AG09319 (cell line): Measurements from ENCODE around the gene PDIK1L.

Source experiments
- DNase-seq: peaks from one replicate; pipeline ENCODE4 v3.0.0-alpha.2; 2010; ENCODE audit warnings: low read depth; ENCODE audit errors: extremely low read depth
- TF ChIP-seq, protein P1 (sequence below): IDR thresholded peaks from 2 replicates; pipeline ENCODE4 v1.5.1; 2011; ENCODE audit warnings: low read depth, mild to moderate bottlenecking, inconsistent platforms, low read length, moderate library complexity

PDIK1L gene

DNA sequence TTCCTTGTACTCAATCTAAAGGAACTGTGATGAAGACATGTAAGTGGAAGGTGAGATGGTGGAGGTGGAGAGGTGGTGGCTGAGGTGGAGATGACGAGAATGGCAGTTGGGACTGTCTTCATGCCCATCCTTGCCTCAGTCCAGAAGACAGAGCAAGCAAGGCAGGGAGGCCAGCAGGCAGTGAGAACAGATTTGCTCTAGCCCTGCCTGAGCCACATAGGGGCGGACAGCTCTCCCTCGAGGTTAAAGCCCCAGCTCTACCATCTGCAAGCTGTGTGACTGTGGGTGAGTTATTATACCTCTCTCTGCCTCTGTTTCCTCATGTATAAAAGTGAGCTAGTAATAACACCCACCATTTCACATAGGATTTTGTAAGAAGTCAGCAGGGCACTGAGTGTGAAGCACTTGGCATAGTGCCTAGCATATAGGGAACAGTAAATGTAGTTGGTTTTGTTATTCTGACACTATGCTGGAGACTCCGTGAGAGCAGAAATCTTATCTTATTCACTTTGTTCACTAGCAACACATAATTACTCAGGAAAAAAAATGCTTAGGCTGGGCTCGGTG is 42.4 kb downstream of the PDIK1L start:
- TF ChIP-seq, protein P1, sequence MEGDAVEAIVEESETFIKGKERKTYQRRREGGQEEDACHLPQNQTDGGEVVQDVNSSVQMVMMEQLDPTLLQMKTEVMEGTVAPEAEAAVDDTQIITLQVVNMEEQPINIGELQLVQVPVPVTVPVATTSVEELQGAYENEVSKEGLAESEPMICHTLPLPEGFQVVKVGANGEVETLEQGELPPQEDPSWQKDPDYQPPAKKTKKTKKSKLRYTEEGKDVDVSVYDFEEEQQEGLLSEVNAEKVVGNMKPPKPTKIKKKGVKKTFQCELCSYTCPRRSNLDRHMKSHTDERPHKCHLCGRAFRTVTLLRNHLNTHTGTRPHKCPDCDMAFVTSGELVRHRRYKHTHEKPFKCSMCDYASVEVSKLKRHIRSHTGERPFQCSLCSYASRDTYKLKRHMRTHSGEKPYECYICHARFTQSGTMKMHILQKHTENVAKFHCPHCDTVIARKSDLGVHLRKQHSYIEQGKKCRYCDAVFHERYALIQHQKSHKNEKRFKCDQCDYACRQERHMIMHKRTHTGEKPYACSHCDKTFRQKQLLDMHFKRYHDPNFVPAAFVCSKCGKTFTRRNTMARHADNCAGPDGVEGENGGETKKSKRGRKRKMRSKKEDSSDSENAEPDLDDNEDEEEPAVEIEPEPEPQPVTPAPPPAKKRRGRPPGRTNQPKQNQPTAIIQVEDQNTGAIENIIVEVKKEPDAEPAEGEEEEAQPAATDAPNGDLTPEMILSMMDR: no peak

DNA sequence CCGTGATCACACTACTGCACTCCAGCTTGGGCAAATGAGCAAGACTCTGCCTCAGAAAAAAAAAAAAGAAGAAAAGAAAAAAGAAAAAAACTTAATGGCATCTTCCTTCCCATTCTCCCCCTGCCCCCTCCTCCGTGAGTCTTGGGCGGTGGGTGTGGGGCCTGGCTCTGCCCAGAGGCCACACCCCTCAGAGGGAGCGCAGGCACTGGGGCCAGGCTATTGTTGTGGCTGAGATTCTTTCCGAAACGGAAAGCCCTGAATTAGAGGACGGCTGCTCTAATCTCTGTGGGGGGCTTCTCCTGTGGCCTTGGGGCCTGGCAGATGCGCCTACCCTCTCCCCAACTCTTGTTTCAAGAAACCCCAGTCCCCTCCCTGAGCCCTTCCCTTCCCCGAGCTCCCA is 43.1 kb downstream of the PDIK1L start:
- TF ChIP-seq, protein P1: no peak
- DNase-seq: no peak

More for the DNA sequence above, 42.4 kb downstream of the PDIK1L start:
- DNase-seq: no peak

DNA sequence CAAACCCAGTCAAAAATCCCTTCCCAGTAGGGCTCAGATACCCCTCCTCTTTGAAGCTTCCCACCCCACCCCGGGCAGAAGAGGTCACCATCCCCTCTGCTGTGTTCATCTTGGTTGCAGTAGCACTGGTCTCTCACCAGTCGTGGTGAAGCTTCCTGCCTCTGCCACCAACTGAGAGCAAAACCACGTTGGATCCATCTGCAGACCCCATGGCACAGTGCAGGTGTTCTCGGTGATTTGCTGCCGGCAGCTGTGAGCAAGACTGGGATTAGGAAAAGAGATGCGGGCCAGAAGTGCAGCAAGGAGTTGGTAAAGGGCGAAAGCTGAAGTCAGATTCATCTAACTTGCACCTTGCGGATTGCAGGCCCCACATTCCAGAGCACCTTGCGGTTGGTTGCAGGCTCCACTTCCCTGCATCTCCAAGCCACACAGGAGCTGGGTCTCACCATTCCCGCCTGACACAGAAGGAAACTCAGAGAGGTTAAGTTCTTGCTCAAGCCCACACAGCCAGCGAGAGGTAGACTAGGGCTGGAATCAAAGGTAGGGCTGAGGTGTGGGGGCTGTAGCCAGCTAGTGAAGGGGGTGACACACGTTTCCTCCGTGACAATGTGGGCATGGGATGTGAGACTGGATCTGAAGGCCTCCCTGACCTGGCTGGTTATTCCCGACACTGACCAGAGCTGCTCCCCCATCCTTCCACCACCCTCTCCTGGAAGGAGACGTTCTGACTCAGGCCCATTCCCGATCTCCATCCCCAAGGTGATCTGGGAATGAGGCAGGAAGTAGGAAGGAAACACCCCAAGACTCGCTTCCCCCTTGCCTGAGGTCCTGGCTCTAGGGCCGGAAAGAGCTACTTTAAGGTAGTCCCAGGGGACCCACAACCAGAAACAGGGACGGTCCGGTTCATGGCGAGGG is 44.0 kb downstream of the PDIK1L start:
- TF ChIP-seq, protein P1: no peak
- no peak for DNase-seq

DNA sequence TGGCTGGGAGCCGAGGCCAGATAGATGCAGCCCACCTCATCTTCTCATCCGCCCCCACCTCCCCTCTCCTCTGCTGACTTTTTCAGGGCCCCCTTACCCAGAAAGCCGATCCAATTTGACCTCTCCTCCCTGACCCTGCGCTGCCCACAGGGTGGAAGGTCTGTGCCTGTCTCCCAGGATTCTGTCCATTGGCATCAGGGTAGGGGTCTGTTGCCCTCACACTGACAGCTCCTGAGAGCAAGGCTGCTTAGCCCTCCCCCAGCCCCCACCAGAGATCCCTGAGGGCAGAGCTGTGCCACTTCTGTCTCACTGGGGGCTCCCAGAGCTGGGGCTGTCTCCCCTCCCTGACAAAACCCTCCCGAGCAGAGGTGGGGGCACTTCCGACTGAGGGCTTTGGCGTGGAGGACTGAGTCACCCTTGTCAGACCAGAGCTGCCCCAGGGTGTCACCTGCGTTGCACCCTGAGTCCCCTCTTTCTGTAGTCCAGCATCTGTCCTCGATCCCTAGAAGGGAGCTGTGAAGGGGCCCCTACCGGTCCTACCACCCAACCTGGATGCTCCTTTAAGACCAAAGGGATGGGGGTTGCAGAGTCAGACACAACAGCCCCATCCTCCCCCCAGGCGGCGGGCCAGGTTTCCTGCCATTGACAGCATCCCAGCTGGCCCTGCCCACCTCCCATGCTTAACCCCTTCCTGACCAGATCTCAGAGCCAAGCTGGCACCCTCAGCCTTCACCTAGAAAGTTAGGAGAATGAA is 44.8 kb downstream of the PDIK1L start:
- TF ChIP-seq, protein P1: no peak
- no peak for DNase-seq

DNA sequence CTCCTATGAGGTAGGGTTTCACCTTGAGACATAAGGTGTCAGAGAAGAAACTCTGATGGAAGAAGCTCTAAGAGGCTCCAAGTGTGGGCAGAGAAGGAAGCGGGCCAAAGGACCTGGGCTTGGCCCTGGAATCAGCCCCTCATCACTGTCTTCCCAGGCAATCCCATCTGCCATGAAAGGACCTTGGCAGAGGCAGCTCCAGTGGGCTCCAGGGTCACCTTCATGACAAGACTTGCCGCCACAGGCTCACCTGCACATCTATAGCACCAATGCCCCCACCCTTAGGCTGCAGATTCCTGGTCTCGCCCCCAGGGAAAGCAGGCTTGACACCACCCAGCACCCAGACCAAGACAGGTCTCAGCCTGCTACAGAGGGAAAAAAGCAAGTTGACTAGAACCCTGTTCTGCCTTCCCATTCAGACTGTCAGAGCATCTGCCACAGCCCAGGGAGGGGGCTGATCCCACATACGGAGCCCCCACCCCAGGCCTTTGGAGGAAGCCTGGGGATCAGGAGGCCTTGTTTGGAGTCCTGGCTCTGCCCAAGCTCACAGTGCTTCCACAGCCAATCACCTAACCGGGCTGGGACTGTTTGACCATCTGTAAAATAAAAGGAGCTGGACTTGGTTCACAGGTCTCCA is 46.8 kb downstream of the PDIK1L start:
- TF ChIP-seq, protein P1: no peak

DNA sequence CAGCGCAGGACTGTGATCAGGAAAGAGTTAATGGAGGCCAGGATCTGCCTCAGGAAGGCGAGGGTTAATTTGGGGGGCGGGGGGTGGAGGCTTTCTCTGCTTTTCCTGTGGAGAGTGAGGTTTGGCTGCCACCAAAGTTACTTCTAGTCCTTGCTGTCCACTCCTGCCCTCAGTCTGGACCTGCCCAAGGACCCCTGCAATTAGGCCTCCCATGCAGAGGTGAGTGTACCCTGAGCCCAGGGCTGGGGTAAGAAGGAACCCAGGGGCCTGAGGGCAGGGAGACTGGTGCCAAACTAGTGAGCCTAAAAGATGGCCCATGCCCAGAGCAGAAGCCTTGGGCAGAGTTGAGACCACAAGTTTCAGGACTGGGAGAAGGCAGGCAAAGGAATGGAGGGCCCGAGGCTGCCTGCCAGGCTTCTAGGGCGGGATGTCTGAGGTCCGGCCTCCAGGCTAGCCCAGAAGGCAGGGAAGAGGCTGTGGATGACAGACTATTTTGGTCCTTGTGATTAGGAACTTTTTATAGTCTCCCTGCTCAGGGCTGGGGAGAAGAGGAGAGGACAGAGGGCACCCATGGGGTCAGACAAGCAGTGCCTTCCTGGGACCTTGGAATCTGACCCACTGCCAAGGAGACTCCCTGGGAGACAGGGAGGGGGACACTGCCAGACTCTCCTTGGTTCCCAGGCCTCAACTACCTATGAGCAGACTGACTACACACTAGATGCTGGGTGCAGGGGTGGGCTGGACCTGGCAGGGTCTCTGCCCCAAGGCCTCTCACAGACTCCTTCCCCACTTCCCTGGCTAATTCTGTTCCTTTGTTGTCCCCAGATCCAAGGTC is 47.5 kb downstream of the PDIK1L start, which contains the start of gene FAM110D:
Gene FAM110D (plus strand): TSS at position 172 of the 835 bp plus-strand sequence. CDS start 2,213 bp downstream, outside the sequence.
- no peak for DNase-seq
- TF ChIP-seq, protein P1: no peak

More for the DNA sequence above, 46.8 kb downstream of the PDIK1L start:
- no peak for DNase-seq
